ENCODE results near the gene TFAP2C. TPM values are rescaled to one million over a fixed set of nuclear protein-coding genes. Genes with fewer than 3 reads are reported as not detected.
A peak's percentile ranks its signal among the peaks of the same experiment; 100 is the strongest.

TFAP2C gene
- 1 to 10 TPM; 2.4 to 3.6 (median 3.2) TPM for polyA plus RNA-seq (ENCODE audit: insufficient read depth in 1 of 5, insufficient read length in 5 of 5, low replicate concordance in 1 of 5)
- long read RNA-seq, donor 1, partial matches to known transcripts, result 0 of 3 reads
- long read RNA-seq, donor 1, other reads (novel, unspliced or antisense), result 0 of 3 reads
- long read RNA-seq, donor 2, result 0 reads
- long read RNA-seq, donor 3, partial matches to known transcripts, result 0 of 1 reads
- long read RNA-seq, donor 3, other reads (novel, unspliced or antisense), result 0 of 1 reads
- long read RNA-seq, donor 4, partial matches to known transcripts, result 0 of 2 reads
- long read RNA-seq, donor 4, other reads (novel, unspliced or antisense), result 0 of 2 reads
- long read RNA-seq, donor 5, partial matches to known transcripts, result 0 of 1 reads
- long read RNA-seq, donor 5, other reads (novel, unspliced or antisense), result 0 of 1 reads
- long read RNA-seq, donor 6, partial matches to known transcripts, result 0 of 1 reads
- long read RNA-seq, donor 6, other reads (novel, unspliced or antisense), result 0 of 1 reads
- long read RNA-seq, donor 7, result 0 reads
- long read RNA-seq, donor 8, result 0 reads

DNA sequence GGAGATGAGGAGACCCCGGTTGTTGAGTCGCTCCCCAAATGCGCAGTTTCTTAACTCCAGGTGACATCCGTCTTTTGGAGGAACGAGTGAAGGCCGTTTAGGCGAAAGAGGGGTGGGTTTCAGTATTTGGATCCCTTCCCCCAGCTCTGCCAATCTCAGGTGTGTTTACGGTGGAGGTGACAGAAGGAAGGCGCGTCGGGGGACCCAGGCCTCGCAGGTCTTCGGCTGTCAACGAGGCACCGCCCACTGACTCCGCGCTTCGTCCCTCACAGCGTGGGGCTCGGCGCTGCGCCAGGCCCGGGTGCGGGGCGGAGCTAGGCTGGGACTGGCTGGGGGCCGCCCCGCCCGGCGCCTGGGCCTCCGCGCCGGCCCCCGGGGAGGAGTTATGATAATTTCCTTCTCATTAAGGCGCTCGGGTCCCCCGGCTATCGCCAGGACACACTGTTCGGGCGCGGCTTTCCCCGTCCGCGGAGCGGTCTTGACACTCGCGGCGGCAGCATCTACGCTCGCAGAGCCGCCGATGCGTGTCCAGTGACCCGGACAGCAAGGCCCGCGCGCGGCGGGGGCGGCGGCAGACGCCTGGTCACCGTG lies at the start of gene TFAP2C:
Gene TFAP2C, plus strand, starts transcription at position 434 of the 591 bp plus-strand sequence. CDS start 239 bp downstream, outside the sequence.
- peak; percentile 65 to 66 for DNase-seq

DNA sequence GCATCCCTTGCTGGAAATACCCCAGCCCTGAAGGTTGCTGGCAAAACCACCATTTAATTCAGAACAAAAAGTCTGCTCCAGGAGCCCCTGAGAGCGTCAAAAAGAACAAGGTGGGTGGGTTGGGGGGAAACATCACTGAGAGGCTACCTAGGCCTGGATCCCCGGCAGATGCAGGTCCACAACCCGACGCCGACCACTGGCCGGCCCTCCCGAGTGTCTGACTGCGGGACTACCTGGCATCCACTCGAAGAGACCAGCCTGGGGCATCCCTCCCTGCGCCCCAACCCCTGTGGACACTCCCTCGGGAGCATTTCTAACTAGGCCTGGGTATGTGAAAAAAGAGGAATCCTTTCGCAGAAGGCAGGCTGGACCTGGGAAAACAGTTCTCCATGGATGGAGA lies 48.9 kb upstream of the TFAP2C start:
- no peak for DNase-seq

DNA sequence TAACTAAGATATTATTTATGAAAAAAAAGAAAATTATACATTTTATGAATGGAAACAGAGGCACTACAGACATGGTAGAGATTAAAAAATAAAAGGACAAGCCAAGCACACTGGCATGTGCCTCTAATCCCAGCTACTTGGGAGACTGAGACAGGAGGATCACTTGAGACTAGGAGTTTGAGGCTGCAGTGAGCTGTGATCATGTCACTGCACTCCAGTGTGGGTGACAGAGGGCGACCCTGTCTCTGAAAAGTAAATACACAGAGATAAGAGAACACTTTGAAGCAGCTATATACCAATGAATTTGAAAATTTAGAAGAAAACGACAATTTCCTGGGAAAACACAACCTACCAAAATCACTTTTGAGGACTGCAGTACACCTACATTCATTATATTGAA lies 47.4 kb upstream of the TFAP2C start:
- no peak for DNase-seq

DNA sequence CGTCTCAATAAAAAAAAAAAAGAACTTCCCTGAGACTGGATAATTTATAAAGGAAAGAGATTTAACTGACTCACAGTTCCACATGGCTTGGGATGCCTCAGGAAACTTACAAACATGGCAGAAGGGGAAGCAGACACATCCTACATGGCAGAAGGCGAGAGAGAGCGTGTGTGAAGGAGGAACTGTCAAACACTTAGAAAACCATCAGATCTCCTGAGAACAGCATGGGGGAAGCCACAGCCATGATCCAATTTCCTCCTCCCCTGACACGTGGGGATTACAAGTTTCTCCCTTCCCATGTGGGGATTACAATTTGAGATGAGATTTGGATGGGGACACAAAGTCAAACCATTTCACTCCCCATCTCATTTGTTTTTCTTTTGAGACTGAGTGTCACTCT lies 46.6 kb upstream of the TFAP2C start:
- no peak for DNase-seq

DNA sequence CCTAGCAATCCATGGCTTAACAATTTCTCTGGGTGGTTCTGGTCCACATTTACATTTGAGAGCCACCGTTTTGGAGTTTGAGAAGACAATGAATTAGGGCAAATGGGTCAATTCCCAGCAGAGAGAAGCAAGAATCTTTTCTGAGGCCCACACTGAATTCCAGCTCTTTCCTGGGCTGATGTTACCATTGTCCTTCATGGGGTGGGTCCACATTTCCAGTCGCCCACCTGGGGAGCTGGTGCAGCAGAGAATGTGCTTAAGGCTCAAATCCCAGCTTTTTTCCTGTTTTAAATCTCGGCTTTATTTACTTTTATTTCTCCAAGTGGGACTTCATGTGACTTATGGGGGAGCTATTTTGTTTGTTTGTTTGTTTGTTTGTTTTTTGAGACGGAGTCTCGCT lies 44.2 kb upstream of the TFAP2C start:
- DNase-seq, result no peak

DNA sequence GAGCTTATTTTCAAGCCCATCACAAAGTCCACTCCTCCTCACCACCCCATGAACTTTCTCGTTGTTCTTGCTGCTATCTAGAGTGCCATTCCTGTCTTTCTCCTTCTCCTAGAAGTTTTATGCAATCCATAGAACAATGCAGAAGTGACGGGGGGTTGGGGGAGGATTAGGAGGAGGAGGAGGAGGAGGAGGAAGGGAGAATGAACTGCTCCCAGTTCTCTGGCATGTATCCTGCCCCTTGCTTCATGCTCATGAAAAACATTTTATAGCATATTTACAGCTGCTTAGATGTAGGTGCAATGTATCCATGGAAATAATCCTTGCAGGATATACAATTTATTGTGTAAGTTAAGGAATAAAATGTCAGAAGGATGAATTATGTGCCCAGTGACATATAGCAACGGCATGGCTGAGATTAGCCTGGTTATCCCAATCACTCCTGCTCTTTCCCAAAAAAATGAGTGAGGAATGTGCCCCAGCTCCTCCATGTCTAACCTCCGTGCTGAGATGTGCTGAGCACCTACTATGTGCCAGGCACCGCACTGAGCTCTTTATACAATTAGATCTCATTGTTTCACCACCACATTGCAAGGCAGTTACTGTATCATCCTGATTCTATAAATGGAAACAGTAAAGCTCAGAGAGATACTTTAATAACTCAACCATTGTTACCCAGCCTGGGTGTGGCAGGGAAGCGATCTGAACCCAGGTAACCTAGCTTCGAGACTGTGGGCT lies 41.6 kb upstream of the TFAP2C start:
- DNase-seq, result no peak

DNA sequence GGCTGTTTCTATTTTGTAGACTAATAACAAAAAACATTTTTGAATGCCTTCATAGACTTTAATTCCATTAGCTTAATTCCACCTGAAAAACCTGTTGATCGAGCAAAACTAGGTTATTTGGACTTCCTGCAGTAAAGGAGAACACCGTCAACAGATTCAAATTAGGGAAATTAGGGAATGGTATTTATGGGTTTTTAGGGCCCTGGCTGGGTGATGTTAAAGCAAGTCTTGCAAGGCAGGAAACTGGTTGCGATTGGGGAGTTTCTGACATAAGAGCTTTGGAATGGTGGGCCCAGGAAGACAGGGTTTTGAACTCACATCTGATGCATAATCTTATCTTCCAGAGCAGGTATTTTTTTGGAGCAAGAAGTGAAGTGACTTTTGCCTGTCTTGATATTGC lies 40.1 kb upstream of the TFAP2C start:
- DNase-seq, result no peak

DNA sequence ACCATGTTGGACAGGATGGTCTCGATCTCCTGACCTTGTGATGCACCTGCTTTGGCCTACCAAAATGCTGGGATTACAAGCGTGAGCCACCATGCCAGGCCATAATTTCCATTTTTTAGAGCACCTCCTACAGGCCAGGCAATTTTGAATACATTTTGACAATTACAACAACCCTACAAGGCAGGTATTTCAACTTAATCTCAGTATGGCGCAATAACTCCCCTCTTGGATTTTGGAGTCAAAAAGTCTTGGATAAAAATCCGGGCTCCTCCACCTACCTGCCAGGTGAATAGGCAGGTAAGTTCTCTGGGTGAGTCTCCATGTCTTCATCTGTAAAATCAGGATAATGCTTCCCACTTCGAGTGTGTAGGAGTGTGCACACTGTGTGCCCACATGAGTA lies 39.5 kb upstream of the TFAP2C start:
- no peak for DNase-seq

DNA sequence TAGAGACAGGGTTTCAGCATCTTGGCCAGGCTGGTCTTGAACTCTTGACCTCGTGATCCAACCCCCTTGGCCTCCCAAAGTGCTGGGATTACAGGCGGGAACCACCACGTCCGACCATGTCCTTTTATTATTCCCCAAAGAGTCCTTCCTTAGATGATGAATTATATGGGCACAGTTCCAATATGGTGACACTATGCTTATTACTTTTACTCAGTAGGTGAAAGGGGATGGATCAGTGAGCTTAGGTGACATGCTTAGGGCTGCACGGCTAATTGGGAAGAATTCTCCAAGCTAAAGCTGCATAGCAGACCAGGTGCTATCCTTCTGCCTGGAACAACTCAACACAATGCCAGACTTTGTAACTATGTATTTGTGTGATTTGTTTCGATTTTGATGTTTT lies 38.2 kb upstream of the TFAP2C start:
- no peak for DNase-seq

DNA sequence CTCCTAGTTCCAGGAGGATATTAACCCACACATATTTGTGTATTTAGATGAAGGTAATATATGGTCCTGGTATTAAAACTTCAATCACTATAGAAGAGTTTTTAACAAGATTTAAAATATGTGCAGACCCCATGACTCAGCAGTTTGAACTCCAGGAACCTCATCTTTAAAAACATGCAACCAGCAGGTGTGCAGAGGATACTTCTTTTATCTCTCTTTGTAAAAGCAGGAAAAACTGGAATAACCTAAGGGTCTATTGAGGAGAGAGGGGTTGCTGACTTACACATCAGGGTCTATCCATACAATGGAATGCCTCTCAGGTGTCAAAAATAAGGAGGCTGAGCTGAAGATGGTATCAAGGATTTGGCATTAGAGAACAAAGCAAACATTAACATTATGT lies 36.9 kb upstream of the TFAP2C start:
- no peak for DNase-seq

DNA sequence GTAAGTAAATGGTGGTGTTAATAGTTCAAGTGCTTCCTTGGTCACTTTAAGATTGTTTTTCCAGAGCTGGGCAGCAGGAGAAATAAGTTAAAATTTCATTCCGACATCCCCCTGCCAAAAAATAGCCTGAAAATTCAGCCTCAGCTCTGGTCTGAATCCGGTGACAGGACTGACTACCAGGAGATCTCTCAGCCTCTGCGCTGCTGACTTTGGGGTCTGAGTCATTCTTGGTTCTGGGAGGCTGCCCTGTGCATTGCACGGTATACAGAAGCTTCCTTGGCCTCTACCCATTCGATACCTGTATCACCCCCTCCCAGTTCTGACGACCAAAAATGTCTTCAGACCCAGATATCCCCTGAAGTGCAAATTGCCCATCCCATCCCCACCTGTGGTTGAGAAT lies 36.3 kb upstream of the TFAP2C start:
- DNase-seq, result no peak

DNA sequence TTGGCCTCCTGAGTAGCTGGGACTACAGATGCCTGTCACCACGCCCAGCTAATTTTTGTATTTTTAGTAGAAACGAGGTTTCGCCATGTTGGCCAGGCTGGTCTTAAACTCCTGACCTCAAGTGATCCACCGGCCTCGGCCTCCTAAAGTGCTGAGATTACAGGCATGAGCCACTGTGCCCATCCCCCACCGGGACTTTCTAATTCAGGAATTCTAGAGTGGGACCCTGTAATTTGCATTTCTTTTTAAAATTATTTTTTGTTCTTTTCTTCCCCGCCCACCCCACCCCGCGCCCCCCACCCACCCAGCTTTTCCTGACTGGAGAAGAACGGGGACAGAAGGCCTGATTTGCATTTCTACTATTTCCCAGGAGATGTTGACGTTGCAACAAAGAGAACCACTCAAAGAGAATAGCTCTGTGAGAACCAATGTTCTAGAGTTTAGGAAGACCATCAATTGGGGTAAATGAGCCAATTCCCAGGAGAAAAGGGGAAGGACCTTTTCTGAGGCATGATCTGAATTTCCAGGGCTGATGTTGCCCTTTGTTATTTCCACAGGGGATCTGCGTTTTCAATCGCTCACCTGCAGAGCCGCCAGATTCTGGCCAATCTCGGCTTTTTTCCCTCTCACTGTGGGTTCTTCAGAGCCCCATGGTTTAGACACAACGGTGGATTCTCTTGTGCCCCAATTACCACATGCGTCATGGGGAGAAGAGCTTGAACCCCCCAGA lies 33.2 kb upstream of the TFAP2C start:
- DNase-seq, result no peak

DNA sequence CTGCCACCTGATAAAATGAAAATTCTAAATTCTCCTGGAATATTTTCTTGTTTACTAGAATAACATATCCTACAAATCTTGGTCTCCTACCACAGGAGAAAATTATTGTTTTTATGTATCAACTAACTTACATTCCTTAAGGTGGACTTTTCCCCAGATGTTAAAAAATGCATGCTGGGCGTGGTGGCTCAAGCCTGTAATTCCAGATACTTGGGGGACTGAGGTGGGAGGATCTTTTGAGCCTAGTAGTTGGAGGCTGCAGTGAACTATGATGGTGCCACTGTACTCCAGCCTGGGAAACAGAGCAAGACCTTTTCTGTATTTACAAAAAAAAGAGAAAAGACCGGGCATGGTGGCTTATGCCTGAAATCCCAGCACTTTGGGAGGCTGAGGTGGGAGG lies 27.9 kb upstream of the TFAP2C start:
- no peak for DNase-seq

DNA sequence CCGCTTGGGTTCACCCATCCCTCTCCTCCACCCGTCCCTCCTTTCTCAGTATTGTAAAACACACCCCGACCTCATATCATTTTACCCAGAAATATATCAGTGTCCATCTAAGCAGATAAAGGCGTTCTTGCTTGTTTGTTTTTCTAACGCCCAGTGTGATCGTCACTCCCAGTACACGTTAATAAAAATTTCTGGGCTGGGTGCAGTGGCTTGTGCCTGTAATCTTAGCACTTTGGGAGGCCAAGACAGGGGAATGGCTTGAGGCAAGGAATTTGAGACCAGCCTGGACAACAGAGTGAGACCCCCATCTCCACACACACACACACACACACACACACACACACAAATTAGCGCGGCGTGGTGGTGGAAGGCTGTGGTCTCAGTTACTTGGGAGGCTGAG lies 24.4 kb upstream of the TFAP2C start:
- DNase-seq, result no peak

DNA sequence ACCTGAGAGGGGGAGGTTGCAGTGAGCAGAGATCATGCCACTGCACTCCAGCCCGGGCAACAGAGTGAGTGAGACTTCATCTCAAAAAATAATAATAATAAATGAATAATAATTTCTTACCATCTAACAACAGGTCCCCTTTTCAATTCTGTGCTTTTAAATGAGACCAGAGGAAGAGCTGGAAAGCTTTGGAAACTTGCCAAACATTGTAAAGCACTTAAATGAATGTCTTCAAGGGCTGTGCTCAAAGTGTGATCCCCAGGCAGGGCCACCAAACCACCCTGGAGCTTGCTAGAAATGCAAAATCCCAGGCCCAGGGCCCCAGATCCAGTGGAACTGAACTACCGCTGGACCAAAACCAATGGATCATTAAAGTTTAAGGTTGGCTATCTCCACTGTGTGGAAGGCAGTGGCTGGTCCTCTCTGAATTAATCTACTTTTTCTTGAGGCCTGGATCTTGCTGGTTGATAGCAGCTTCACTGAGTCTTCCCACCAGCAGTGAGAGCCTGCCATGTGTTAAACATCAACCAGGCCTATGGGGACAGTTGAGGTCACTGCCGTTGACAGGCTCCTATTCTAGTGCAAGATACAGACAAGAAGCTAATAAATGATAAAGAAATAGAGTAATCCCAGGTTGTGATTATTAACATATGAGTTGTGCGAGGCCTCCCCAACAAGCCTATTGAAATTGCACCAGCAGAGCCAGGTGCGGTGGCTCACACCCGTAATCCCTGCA lies 23.7 kb upstream of the TFAP2C start:
- no peak for DNase-seq

DNA sequence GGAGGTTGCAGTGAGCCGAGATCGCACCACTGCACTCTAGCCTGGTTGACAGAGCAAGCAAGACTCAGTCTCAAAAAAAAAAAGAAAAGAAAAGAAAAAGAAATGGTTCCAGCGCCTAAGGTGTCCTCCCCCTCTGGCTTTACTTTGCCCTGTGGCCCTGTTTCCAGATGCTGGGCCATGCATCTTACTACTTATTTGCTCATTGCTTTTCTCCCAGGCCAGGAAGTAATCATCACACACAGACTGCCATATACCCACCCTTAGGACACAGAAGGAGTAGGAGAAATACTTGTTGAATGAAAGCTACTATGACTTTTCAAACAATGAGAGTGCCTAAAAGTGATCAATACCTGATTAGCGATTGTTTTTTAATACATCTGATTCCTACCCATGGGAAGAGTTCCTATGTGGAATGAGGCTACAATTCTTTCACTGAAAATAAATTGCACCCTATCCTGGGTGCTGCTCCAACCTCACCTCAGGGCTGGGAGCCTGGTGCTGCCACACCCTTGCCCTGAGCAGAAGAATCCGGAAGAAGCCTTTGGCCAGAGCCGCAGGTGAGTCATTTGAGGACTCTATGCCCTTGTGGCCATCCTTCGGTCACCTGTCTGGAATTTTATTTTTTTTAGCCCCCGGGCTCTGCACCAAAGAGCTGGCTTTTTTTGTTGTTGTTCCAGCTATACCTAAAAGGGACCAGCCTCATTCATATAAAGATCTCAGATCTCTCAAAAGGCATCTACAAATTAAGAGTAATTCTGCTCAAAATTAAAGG lies 22.7 kb upstream of the TFAP2C start:
- no peak for DNase-seq

DNA sequence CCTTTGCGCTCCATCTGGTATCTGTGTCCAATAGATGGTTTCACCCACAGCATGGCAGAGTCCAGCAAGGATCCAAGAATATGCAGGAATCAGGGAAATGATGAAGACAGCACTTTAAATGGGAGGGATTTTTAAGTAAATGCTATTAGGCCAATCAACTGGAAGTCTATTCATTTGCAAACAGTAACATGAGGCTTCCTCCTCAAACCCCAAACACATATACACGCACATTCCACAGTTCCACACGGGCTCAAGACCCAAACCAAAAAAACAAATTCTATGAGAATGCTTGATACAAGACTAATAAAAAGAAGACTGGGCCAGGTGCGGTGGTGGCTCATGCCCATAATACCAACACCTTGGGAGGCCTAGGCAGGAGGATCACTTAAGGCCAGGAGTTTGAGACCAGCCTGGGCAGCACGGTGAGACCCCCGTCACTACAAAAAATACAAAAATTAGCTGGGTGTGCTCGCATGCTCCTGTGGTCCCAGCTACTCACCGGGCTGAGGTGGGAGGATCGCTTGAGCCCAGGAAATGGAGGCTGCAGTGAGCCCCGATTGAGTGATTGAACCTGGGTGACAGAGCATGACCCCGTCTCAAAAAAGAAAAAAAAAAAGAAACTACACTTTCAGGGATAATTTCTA lies 21.9 kb upstream of the TFAP2C start:
- DNase-seq, result no peak

DNA sequence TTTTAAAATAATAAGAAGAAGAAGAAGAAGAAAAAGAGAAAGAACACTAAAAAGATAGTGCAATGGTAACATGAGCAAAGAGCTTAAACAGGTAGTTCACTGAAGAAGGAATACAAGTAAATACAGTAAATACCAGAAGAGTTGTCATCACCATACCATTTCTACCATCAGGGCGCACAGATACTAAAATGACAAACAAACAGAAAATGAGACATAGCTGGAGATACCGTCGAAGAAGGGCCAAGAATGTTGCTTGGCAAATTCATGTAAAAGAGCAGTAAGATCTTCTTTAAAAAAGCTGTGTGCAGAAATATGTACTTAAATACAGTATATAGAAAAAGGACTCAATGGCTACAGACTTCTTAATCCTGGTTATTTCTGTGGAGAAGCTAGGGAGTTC lies 20.7 kb upstream of the TFAP2C start:
- DNase-seq, result no peak

DNA sequence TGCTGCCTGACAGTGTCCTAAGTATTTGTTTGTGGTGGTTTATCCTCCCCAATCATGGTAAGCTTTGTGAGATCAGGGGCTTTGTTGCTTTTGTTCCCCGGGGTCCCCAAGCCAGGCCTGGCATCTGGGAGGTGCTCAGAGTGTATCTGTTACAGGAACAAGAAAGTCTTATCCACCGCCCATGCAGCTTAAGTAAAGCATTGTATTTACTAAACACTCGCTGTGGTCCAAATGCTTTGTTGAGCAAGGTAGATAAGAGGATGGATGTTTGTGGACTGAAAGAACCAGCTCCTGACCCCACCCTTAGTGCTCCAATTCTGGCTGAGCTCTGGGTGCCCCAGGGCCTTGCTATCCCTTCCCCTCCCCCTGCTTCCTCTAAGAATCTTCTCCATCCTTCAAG lies 19.8 kb upstream of the TFAP2C start:
- DNase-seq, result no peak

DNA sequence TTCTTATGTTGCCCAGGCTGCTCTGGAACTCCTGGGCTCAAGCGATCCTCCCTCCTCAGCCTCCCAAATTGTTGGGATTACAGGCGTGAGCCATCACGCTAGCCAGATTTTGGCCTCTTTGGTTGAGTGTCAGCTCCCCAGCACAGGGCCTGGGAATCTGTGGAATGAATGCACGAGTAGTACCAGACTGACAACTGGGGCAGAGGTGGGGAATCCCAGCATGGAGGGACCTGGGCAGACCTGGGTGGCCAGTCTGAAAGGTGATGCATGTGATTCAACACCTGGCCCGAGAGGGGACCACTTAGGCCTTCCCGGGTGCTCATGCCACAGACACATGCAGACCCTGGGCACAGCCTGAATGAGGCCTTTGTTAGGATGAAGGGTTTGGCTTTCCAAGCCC lies 19.0 kb upstream of the TFAP2C start:
- no peak for DNase-seq

Measured in right lung (tissue), 10 donors.